HFF-Myc (cell line): ENCODE measurements around the gene NUP54.

Experiments
- DNase-seq: peaks from one replicate; pipeline ENCODE4 v3.0.0-alpha.2; 2011; ENCODE audit warnings: low read depth; ENCODE audit errors: extremely low read depth
- H3K4me3 ChIP-seq: replicated peaks from 2 replicates; pipeline ENCODE4 v1.5.1; 2011; ENCODE audit warnings: low read depth, mild to moderate bottlenecking, control low read depth, low read length
- TF ChIP-seq, protein P1 (sequence below): IDR thresholded peaks from 2 replicates; pipeline ENCODE4 v1.5.1; 2012; ENCODE audit warnings: mild to moderate bottlenecking, low read depth, low read length, control low read depth; ENCODE audit errors: missing control alignments

NUP54 gene

DNA sequence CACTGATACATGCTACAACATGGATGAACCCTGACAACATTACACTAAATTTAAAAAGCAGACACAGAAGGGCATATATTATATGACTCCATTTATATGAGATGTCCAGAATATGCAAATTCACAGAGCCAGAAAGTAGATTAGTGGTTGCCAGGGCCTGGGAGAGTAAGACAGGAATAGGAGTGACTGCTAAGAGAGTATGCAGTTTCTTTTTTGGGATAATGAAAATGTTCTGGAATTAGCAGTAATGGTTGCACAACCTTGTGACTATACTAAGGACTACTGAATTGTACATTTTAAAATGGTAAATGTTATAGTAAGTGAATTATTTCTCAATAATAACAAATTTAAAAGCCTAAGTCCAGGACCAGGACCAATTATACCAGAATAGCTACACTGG is 29.5 kb upstream of the NUP54 start:
- TF ChIP-seq, protein P1, sequence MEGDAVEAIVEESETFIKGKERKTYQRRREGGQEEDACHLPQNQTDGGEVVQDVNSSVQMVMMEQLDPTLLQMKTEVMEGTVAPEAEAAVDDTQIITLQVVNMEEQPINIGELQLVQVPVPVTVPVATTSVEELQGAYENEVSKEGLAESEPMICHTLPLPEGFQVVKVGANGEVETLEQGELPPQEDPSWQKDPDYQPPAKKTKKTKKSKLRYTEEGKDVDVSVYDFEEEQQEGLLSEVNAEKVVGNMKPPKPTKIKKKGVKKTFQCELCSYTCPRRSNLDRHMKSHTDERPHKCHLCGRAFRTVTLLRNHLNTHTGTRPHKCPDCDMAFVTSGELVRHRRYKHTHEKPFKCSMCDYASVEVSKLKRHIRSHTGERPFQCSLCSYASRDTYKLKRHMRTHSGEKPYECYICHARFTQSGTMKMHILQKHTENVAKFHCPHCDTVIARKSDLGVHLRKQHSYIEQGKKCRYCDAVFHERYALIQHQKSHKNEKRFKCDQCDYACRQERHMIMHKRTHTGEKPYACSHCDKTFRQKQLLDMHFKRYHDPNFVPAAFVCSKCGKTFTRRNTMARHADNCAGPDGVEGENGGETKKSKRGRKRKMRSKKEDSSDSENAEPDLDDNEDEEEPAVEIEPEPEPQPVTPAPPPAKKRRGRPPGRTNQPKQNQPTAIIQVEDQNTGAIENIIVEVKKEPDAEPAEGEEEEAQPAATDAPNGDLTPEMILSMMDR = no peak
- DNase-seq = no peak
- no peak overlapping the region for H3K4me3 ChIP-seq

DNA sequence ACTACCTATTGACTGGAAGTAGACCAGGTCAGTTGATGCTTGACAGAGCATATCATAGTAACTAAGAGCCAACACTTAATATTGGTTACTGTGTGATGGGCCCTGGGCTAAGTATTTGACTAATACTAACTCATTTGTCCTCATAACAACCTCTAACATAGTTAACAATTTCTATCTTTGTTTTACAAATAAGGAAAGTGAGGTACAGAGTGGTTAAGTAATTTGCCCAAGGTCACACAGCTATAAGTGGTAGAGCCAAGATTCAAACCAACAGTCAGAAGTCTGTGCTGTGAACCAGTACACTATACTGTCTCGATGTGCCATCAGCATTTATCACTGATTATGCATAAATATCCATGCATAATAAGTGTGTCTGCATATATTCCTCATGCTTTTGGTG is 27.1 kb upstream of the NUP54 start:
- DNase-seq = no peak

DNA sequence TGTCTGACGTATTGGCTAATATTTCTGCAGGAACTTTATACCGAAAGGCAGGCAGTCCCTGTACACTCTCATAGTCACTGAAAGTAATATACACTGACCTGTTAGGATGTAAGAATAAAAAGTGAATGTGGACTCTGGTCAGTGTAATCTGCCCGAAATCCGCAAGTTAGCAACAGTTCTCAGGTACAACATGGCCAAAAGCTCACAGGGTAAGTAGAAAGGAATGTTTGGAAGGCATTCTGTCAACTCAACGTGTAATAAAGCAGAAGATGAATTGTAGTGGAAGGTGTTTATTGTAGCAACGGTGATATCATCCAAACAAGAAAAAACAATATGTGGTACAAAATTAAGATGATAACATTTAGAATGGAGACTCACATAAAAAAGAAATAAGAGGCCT is 26.0 kb upstream of the NUP54 start:
- DNase-seq = no peak
- H3K4me3 ChIP-seq = no peak overlapping the region
- TF ChIP-seq, protein P1 = no peak

More for the DNA sequence above, 27.1 kb upstream of the NUP54 start:
- no peak overlapping the region for H3K4me3 ChIP-seq
- TF ChIP-seq, protein P1 = no peak

DNA sequence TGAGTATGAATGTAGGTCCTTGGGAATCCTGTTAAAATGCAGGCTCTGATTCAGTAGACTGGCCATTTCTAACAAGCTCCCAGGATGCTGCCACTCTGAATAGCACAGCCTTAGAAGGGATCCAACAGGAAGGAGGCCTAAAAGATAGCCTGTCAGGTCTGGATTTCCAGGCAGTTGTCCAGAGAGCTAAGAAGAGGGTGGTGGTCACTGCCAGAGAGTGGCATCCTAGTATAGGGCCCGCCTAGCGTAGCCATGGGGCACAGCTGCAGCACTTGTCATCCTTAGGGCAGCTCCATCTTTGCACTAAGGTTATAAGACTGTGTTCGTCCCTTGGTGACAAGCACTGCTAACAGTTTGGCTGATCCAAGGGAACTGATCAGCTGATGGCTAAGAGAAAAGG is 20.5 kb upstream of the NUP54 start:
- TF ChIP-seq, protein P1 = no peak
- no peak for DNase-seq
- no peak overlapping the region for H3K4me3 ChIP-seq

DNA sequence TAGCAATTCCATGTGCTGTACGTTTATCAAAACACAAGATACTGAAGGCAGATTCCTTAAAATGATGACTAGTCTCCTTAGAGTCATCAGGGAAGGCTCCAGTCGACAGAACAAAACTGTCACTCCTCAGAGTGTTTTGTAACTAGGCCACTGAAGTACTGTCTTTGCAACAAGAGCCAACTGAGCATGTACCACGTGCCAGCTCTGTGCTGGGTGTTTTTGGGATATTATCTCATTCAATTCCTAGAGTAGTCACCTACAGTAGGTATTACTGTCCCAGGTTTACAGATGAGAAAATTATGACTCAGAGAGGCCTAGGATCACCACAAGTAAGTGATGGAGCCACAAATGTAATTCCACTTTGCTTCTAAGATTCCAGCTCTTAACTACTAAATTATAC is 18.3 kb upstream of the NUP54 start:
- DNase-seq = no peak
- TF ChIP-seq, protein P1 = no peak
- no peak overlapping the region for H3K4me3 ChIP-seq

DNA sequence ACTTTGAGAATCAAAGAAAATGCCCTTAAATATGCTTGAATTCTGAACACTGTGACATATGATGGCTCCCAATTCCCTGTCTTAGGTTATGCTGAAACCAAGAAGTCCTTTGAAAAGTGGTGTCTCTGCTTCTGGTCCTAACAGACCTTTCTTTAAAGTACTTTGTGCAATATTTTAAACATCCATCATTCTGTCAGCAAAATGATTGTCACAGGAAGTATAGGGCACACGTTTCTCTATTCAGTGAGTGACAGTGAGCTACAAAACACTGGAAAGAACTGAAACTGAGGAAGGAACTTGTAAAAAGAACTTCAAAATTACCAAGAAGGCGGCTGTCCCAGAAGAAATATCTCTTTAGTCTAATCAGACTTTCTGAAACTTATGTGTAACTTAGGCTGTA is 12.2 kb upstream of the NUP54 start:
- TF ChIP-seq, protein P1 = no peak
- no peak overlapping the region for H3K4me3 ChIP-seq
- DNase-seq = no peak

DNA sequence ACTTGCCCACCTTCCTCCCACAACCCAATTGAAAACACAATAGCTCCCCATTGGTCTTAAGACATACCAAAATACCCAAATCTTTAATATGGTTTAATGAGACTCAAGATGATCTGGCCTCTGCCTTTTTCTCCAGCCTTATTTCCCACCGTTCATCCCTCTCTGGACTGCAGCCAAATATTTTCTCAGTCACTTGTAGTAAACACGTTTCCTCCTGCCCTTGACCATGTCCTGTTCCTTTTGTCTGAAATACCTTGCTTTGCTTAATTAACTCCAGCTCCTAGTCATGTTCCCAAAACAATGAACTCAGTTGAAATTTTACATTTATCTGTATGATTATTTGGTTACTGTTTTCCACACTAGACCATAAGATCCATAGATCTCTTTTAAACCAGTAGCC is 8.4 kb upstream of the NUP54 start:
- no peak overlapping the region for H3K4me3 ChIP-seq
- TF ChIP-seq, protein P1 = no peak
- DNase-seq = no peak
